Tibial nerve (tissue), 3 donors: ENCODE data around the gene NCEH1.

ENCODE experiments used
- CTCF ChIP-seq, 5 experiments: fragments of 200-600 bp in 3 of 5; fragments of 450-650 bp in 2 of 5; sonication (generic) in 3 of 5; IDR thresholded peaks; one replicate each; pipeline ENCODE4 v1.5.1; 2016 to 2019; ENCODE audit warnings: antibody characterized with exemption in 5 of 5, mild to moderate bottlenecking in 3 of 5, moderate library complexity in 2 of 5
- POLR2A ChIP-seq, 2 donors: fragments of 450-650 bp; IDR thresholded peaks; one replicate each; pipeline ENCODE4 v1.6.1; 2017; ENCODE audit warnings: antibody characterized with exemption in 2 of 2, mild to moderate bottlenecking in 2 of 2, moderate library complexity in 2 of 2

DNA sequence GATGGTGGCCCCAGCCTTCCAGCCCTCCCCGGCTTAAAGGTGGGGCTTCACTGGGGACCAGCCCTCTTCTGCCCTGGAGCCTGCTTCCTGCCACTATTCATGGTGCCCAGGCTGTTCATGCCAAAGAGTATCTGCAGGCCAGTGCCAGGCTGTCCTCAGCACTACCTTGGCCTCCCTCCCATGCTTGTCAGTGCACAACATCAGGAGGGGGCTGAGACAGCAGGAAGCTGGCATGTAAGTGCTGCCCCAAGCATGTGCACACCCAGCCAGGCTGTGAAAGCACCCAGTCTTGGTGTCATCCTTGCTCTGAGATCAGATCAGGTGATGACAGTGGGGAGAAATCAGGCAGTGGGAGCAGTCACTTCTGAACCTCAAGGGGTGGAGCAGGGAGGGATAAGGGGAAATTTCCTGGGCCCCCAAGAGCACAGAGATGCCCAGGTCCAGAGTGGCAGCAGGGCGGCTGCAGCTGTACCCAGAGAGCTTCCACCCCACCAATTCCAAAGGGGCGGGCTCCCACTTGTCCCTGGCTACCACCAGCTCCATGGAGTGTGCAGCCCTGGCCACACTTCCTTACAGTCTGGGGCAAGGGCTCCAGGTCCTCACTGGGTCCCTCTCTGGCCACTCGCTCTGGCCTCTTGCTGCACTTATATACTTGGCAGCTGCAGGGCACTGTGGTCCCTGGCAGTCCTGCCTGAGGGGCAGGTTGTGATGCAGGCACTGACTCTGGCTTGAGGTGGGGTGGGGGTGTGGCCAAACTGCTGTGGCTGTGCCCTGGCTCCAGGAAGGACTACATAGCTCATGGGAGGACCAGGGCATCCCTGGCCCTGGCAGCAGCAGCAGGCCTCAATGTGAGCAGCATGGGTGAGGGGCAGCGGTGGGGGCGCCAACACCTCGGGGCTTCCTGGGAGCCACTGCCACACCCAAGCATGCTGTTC, 96.3 kb downstream of the NCEH1 start:
- TF ChIP-seq CTCF (IDR thresholded peaks at IDR 0.05): no peak
- no peak for TF ChIP-seq POLR2A (IDR thresholded peaks at IDR 0.05)
